ENCODE data around the gene KIFAP3.
"Not testable (repeated sequence)": the region's sequence is repeated elsewhere in the genome, so short reads cannot be mapped to it uniquely, and the experiment has no call there.

Gene KIFAP3

DNA sequence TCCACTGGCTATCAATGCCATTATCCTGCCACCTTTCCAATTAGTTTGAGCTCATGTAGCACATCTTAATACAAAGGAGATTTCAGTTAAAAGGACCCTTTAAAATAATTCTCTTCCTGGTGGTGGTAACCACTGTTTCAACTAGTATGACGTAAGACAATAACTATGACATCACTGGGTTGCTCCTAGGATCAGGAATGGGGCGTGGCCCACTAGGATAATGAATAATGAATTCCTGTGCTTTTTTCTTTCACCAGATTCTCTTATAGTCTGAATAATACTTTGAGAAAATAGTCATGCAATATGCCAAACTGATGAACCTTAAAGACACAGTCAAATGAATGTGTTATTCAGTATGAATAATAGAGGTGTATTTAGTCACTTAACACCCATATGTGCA, 10.6 kb upstream of the KIFAP3 start:
- Histone ChIP-seq H3K4me3 (replicated peaks; ENCODE audit: insufficient read depth, low read length) (no peak overlapping the region), H3K27me3 (ENCODE audit: insufficient read depth, poor library complexity, severe bottlenecking) (no peaks in the 10 kb centered on the region), H3K27ac (replicated peaks) (no peak overlapping the region)
- TF ChIP-seq, protein P1, sequence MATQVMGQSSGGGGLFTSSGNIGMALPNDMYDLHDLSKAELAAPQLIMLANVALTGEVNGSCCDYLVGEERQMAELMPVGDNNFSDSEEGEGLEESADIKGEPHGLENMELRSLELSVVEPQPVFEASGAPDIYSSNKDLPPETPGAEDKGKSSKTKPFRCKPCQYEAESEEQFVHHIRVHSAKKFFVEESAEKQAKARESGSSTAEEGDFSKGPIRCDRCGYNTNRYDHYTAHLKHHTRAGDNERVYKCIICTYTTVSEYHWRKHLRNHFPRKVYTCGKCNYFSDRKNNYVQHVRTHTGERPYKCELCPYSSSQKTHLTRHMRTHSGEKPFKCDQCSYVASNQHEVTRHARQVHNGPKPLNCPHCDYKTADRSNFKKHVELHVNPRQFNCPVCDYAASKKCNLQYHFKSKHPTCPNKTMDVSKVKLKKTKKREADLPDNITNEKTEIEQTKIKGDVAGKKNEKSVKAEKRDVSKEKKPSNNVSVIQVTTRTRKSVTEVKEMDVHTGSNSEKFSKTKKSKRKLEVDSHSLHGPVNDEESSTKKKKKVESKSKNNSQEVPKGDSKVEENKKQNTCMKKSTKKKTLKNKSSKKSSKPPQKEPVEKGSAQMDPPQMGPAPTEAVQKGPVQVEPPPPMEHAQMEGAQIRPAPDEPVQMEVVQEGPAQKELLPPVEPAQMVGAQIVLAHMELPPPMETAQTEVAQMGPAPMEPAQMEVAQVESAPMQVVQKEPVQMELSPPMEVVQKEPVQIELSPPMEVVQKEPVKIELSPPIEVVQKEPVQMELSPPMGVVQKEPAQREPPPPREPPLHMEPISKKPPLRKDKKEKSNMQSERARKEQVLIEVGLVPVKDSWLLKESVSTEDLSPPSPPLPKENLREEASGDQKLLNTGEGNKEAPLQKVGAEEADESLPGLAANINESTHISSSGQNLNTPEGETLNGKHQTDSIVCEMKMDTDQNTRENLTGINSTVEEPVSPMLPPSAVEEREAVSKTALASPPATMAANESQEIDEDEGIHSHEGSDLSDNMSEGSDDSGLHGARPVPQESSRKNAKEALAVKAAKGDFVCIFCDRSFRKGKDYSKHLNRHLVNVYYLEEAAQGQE (IDR thresholded peaks at IDR 0.05; ENCODE audit: insufficient replicate concordance, low read depth) = no peak
- no peak for TF ChIP-seq POLR2AphosphoS5 (IDR thresholded peaks at IDR 0.05; ENCODE audit: low read depth)
- TF ChIP-seq GABPA (IDR thresholded peaks at IDR 0.05; ENCODE audit: low read depth) = no peak
- TF ChIP-seq SPI1 (IDR thresholded peaks at IDR 0.05; ENCODE audit: borderline replicate concordance, low read depth) = no peak
- TF ChIP-seq, protein P2, sequence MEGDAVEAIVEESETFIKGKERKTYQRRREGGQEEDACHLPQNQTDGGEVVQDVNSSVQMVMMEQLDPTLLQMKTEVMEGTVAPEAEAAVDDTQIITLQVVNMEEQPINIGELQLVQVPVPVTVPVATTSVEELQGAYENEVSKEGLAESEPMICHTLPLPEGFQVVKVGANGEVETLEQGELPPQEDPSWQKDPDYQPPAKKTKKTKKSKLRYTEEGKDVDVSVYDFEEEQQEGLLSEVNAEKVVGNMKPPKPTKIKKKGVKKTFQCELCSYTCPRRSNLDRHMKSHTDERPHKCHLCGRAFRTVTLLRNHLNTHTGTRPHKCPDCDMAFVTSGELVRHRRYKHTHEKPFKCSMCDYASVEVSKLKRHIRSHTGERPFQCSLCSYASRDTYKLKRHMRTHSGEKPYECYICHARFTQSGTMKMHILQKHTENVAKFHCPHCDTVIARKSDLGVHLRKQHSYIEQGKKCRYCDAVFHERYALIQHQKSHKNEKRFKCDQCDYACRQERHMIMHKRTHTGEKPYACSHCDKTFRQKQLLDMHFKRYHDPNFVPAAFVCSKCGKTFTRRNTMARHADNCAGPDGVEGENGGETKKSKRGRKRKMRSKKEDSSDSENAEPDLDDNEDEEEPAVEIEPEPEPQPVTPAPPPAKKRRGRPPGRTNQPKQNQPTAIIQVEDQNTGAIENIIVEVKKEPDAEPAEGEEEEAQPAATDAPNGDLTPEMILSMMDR (IDR thresholded peaks at IDR 0.05; ENCODE audit: insufficient read depth, low read length) = no peak
- no peak for DNase-seq (ENCODE audit: low read depth in 1 of 2, low spot score in 1 of 2)

DNA sequence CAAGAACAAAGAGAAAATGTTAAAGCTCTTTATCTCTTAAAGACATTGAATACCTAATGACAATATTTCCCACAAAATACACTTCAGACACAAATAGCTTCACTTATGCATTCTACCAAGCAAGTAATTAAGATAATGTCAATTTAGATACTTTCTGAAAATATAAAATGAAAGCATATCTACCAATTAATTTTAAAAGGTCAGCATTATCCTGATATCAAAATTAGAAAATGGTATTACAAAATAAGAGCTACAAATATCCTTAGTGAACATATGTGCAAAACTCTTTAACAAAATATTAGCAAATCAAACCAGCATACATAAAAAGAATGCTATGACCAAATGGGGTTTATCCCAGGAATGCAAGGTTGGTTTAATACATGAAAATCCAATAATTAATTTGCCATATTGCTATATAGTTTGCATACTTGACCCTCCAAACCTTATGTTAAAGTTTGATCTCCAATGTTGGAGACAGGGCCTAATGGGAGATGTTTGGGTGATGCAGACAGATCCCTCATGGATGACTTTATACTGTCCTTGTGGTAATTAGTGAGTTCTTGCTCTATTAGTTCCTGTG, 4.2 kb upstream of the KIFAP3 start:
- Histone ChIP-seq H3K4me3 (replicated peaks; ENCODE audit: insufficient read depth, low read length) (no peak overlapping the region), H3K27me3 (ENCODE audit: insufficient read depth, poor library complexity, severe bottlenecking) (no peaks in the 10 kb centered on the region), H3K27ac (replicated peaks) (no peak overlapping the region)
- DNase-seq (ENCODE audit: low read depth in 1 of 2, low spot score in 1 of 2) = no peak
- TF ChIP-seq GABPA (IDR thresholded peaks at IDR 0.05; ENCODE audit: low read depth) (no peak), POLR2AphosphoS5 (IDR thresholded peaks at IDR 0.05; ENCODE audit: low read depth) (no peak), SPI1 (IDR thresholded peaks at IDR 0.05; ENCODE audit: borderline replicate concordance, low read depth) (no peak)
- TF ChIP-seq, protein P1 (IDR thresholded peaks at IDR 0.05; ENCODE audit: insufficient replicate concordance, low read depth) = no peak
- TF ChIP-seq, protein P2 (IDR thresholded peaks at IDR 0.05; ENCODE audit: insufficient read depth, low read length) = no peak

DNA sequence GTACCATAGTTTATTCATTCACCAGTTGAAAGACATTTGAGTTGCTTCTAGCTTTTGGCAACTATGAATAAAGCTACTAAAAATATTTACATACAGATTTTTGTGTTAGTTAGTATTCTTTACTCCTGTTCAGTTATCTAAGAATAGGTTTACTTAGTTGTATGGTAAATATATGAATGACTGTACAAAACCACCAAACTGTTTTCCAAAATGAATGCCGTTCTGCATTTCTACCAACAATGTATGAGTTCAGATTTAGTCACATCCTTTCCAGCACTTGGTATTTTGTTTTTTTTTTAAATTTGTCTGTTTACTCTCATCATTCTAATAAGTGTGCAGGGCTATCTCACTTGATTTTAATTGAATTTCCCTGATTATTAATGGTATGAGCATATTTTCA, 3.4 kb upstream of the KIFAP3 start:
- no peak overlapping the region for H3K4me3 ChIP-seq (replicated peaks; ENCODE audit: insufficient read depth, low read length)
- no peaks in the 10 kb centered on the region for H3K27me3 ChIP-seq (ENCODE audit: insufficient read depth, poor library complexity, severe bottlenecking)
- no peak overlapping the region for H3K27ac ChIP-seq (replicated peaks)
- DNase-seq (ENCODE audit: low read depth in 1 of 2, low spot score in 1 of 2) = no peak
- no peak for TF ChIP-seq POLR2AphosphoS5 (IDR thresholded peaks at IDR 0.05; ENCODE audit: low read depth)
- TF ChIP-seq, protein P1 (IDR thresholded peaks at IDR 0.05; ENCODE audit: insufficient replicate concordance, low read depth) = no peak
- TF ChIP-seq, protein P2 (IDR thresholded peaks at IDR 0.05; ENCODE audit: insufficient read depth, low read length) = no peak

DNA sequence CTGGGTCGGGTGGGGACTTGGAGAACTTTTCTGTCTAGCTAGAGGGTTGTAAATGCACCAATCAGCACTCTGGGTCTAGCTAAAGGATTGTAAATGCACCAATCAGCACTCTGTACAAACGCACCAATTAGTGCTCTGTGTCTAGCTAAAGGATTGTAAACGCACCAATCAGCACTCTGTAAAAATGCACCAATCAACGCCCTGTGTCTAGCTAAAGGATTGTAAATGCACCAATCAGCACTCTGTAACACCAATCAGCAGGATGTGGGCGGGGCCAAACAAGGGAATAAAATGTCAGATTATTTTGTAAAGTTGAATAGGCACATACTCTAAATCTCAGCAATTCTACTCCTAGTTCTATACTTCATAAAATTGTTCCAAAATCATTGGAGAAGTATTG, 2.5 kb upstream of the KIFAP3 start:
- DNase-seq (ENCODE audit: low read depth in 1 of 2, low spot score in 1 of 2); H3K27ac ChIP-seq (replicated peaks); H3K27me3 ChIP-seq (ENCODE audit: insufficient read depth, poor library complexity, severe bottlenecking): not testable (repeated sequence)

More for the DNA sequence above, 2.5 kb upstream of the KIFAP3 start:
- H3K4me3 ChIP-seq (replicated peaks; ENCODE audit: insufficient read depth, low read length) = not testable (repeated sequence)

Data from HL-60 (cell line).